Ovary (tissue), 9 donors: ENCODE data around the gene CYYR1. TPM values are rescaled to one million over a fixed set of nuclear protein-coding genes. Genes with fewer than 3 reads are reported as not detected.

Source experiments
- DNase-seq, 5 donors: peaks; one replicate each; pipeline ENCODE4 v3.0.0-alpha.2; 2019 to 2020
- H3K27ac ChIP-seq, 2 donors: fragments of 200-600 bp; one replicate each; pipeline versions ENCODE4 v1.5.1 to v1.8.0; 2019 to 2022
- H3K27me3 ChIP-seq: fragments of 200-600 bp; one replicate; pipeline ENCODE4 v1.8.0; 2022
- H3K36me3 ChIP-seq: fragments of 200-600 bp; sonication (generic); one replicate; pipeline ENCODE4 v1.5.1; 2019
- H3K4me1 ChIP-seq: one replicate; pipeline ENCODE4 v1.8.1; 2013; ENCODE audit warnings: mild to moderate bottlenecking, moderate library complexity; ENCODE audit not compliant: insufficient read depth
- H3K4me3 ChIP-seq: fragments of 200-600 bp; sonication (generic); one replicate; pipeline ENCODE4 v1.5.1; 2017
- H3K9me3 ChIP-seq, 2 donors: fragments of 200-600 bp in 1 of 2; sonication (generic) in 1 of 2; one replicate each; pipeline versions ENCODE4 v1.5.1 to v1.8.1; 2013 to 2019; ENCODE audit warnings: mild to moderate bottlenecking in 1 of 2, moderate library complexity in 1 of 2
- CTCF ChIP-seq, 3 donors: fragments of 450-650 bp in 2 of 3; fragments of 200-600 bp in 1 of 3; IDR thresholded peaks; one replicate each; pipeline versions ENCODE4 v1.5.1 to v1.8.0; 2016 to 2022; ENCODE audit warnings: antibody characterized with exemption in 3 of 3, mild to moderate bottlenecking in 1 of 3
- EP300 ChIP-seq: sonication (generic); formaldehyde crosslinking; IDR thresholded peaks from one replicate; pipeline ENCODE4 v1.6.1; 2017; ENCODE audit warnings: antibody characterized with exemption
- POLR2A ChIP-seq: fragments of 450-650 bp; IDR thresholded peaks from one replicate; pipeline ENCODE4 v1.6.1; 2017; ENCODE audit warnings: antibody characterized with exemption, mild to moderate bottlenecking, moderate library complexity
- WGBS, 3 donors: extraction: QIAGEN DNeasy Blood & Tissue Kit in 1 of 3; methylation state at CpG; one replicate each; pipeline versions ENCODE4 v1.1.5 to v1.1.7; 2013 to 2017; 5-methylcytosine and 5-hydroxymethylcytosine counted together
- intact Hi-C, 4 donors: fragments of 100-400 bp; cut with DNase I; formaldehyde crosslinking; loops; one replicate each; pipeline versions ENCODE4 v1.11.0 to v1.15.1; 2022 to 2023
- polyA plus RNA-seq, 2 donors: library from polyadenylated mRNA; stranded (reverse); fragments of 200-250 nt in 1 of 2; fragments of 350-450 nt in 1 of 2; fragmentation: Illumina TruSeq in 1 of 2; extraction: RNeasy Lipid Tissue Mini Kit (QIAGEN cat#74804) in 1 of 2; gene quantifications; one replicate each; pipeline ENCODE4 v1.2.3, GENCODE V29; 2013 to 2014
- total RNA-seq, 7 donors: library from RNA; depleted of rRNA in 2 of 7; stranded (reverse); fragments of >200 nt in 2 of 7; fragmentation: NEBNext Ultra II Directional in 3 of 7; extraction: Animal tissue kit (Norgen Biotek cat#: 25700) in 3 of 7; gene quantifications; one replicate each; pipeline versions ENCODE4 v1.1.0 to v1.2.4, GENCODE V29; 2016 to 2023
- donor health status: DM: no; HTN: no; CAD: no; lungs with moderate emphysema.
- donor health status: DM: no; HTN: no; CAD: no.
- donor health status: Bipolar disorder and iron deficiency.
- donor health status: DM: yes; HTN: yes; CAD: no.
- donor health status: DM: no; HTN: no; CAD: no.
- donor health status: DM: yes; HTN: yes; CAD: no.

The CYYR1 gene
- total and polyA plus RNA-seq, 9 donors: 2.4 to 23.4 (median 8.3) TPM

GRCh38 chr21:26546446-26547097, 26.5 kb downstream of the CYYR1 start:
- WGBS, 3 donors: 85 to 86% (median 86%) methylated on average over 8 of the region's 8 CpGs

GRCh38 chr21:26544201-26544775, 28.8 kb downstream of the CYYR1 start:
- Histone ChIP-seq H3K36me3 (no peaks in the 10 kb centered on the region), H3K27me3 (no peaks in the 10 kb centered on the region), H3K4me3 (no peak overlapping the region), H3K9me3 (no peaks in the 10 kb centered on the region), H3K4me1 (no peaks in the 10 kb centered on the region), H3K27ac (no peak overlapping the region)
- TF ChIP-seq EP300 (no peak), CTCF (IDR thresholded peaks at IDR 0.05) (no peak), POLR2A (no peak)
- intact Hi-C loops: no loop called here
- no peak for DNase-seq
- 43 to 61% (median 46%) methylated on average over 7 of the region's 7 CpGs for WGBS, 3 donors

More at GRCh38 chr21:26546446-26547097, 26.5 kb downstream of the CYYR1 start:
- H3K9me3 ChIP-seq: no peaks in the 10 kb centered on the region
- H3K27me3 ChIP-seq: no peaks in the 10 kb centered on the region
- H3K4me3 ChIP-seq: no peak overlapping the region
- TF ChIP-seq EP300 (no peak), POLR2A (no peak), CTCF (IDR thresholded peaks at IDR 0.05) (no peak)
- H3K27ac ChIP-seq: no peak overlapping the region
- H3K4me1 ChIP-seq: no peaks in the 10 kb centered on the region
- DNase-seq: no peak
- intact Hi-C loops: no loop called here
- H3K36me3 ChIP-seq: no peaks in the 10 kb centered on the region

- H3K27me3 ChIP-seq: no peaks in the 10 kb centered on the region
- TF ChIP-seq EP300 (no peak), CTCF (IDR thresholded peaks at IDR 0.05) (no peak), POLR2A (no peak)
- intact Hi-C loops: no loop called here
- H3K36me3 ChIP-seq: no peaks in the 10 kb centered on the region
- no peaks in the 10 kb centered on the region for H3K9me3 ChIP-seq
- H3K27ac ChIP-seq: no peak overlapping the region
- H3K4me3 ChIP-seq: no peak overlapping the region
- DNase-seq: no peak
- H3K4me1 ChIP-seq: no peaks in the 10 kb centered on the region
These were observed 32.4 kb downstream of the CYYR1 start for GRCh38 chr21:26540651-26541050.

GRCh38 chr21:26539566-26539965, 33.5 kb downstream of the CYYR1 start:
- H3K27ac ChIP-seq: no peak overlapping the region
- no peaks in the 10 kb centered on the region for H3K9me3 ChIP-seq
- H3K36me3 ChIP-seq: no peaks in the 10 kb centered on the region
- DNase-seq: no peak
- H3K4me3 ChIP-seq: no peak overlapping the region
- no peaks in the 10 kb centered on the region for H3K27me3 ChIP-seq
- TF ChIP-seq EP300 (no peak), CTCF (IDR thresholded peaks at IDR 0.05) (no peak), POLR2A (no peak)
- whole genome bisulfite sequencing, 3 donors: 87 to 93% (median 88%) methylated on average over 2 of the region's 2 CpGs
- intact Hi-C loops: no loop called here
- no peaks in the 10 kb centered on the region for H3K4me1 ChIP-seq
